EL (cell line): ENCODE results near the gene AKAP7.
"Not testable (repeated sequence)": the region's sequence is repeated elsewhere in the genome, so short reads cannot be mapped to it uniquely, and the experiment has no call there.

Experiments used
- DNase-seq: peaks from one replicate; pipeline ENCODE4 v3.0.0-alpha.2; 2016

Gene AKAP7

GRCh38 chr6:131300826-131301225 is 165.6 kb downstream of the AKAP7 start:
- not testable (repeated sequence) for DNase-seq

GRCh38 chr6:131303338-131303930 is 168.2 kb downstream of the AKAP7 start:
- no peak for DNase-seq

GRCh38 chr6:131305037-131305850 is 170.0 kb downstream of the AKAP7 start:
- no peak for DNase-seq

GRCh38 chr6:131309437-131309836 is 174.2 kb downstream of the AKAP7 start:
- DNase-seq: no peak

GRCh38 chr6:131314838-131315237 is 179.6 kb downstream of the AKAP7 start:
- no peak for DNase-seq

GRCh38 chr6:131316654-131317053 is 181.4 kb downstream of the AKAP7 start:
- no peak for DNase-seq

- DNase-seq: no peak
Measured at GRCh38 chr6:131317516-131317915, 182.2 kb downstream of the AKAP7 start.

- DNase-seq: no peak
Measured at GRCh38 chr6:131321589-131321988, 186.3 kb downstream of the AKAP7 start.

GRCh38 chr6:131322125-131322524 is 186.9 kb downstream of the AKAP7 start:
- no peak for DNase-seq

- not testable (repeated sequence) for DNase-seq
Measured at GRCh38 chr6:131325669-131326068, 190.4 kb downstream of the AKAP7 start.

GRCh38 chr6:131328727-131329126 is 193.5 kb downstream of the AKAP7 start:
- DNase-seq: not testable (repeated sequence)

- no peak for DNase-seq
Measured at GRCh38 chr6:131331151-131331550, 195.9 kb downstream of the AKAP7 start.

GRCh38 chr6:131331873-131332781 is 196.9 kb downstream of the AKAP7 start:
- DNase-seq: no peak
